Measurements from ENCODE around the gene PHF20.
"Not testable (repeated sequence)": the region's sequence is repeated elsewhere in the genome, so short reads cannot be mapped to it uniquely, and the experiment has no call there.

PHF20 gene

DNA sequence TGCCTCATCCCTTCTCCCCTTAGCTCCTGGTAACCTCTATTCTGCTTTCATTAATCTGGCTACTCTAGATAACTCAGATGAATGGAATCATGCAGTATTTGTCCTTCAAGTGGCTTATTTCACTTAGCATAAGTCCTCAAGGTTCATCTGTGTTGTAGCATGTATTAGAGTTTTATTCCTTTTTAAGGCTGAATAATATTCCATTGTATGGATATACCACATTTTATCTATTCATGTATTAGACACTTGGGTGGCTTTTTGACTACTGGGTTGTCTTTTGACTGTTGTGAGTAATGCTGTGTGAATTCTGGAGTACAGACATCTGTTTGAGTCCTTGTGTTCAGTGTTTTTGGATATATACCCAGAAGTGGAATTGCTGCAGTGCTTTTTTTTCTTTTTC, 58.4 kb downstream of the PHF20 start:
- Histone ChIP-seq H3K4me1 (ENCODE audit: control insufficient read depth, insufficient read depth, low read length) (peaks cover 15% of the 10 kb centered on the region), H3K4me2 (ENCODE audit: low read length) (no peak overlapping the region), H3K36me3 (ENCODE audit: insufficient read depth, low read length) (no peaks in the 10 kb centered on the region), H3K9me3 (replicated peaks; ENCODE audit: low read length) (no peaks in the 10 kb centered on the region), H3K4me3 (ENCODE audit: low read length) (no peak overlapping the region), H3K27me3 (ENCODE audit: control insufficient read depth, insufficient read depth, low read length) (no peaks in the 10 kb centered on the region), H3K9ac (ENCODE audit: low read depth, low read length) (no peak overlapping the region)

DNA sequence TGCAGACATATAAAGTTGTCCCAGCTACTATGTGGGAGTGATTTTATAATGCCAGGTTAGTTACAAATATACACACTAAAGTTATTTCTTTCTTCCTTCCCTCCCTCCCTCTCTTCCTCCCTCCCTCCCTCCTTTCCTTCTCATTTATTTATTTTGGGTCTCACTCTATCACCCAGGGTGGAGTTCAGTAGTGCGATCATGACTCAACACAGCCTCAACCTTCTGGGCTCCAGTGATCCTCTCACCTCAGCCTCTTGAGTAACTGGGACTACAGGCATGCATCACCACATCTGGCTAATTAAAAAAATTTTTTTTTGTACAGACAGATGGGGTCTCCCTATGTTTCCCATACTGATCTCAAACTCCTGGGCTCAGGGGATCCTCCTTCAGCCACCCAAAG, 59.2 kb downstream of the PHF20 start:
- Histone ChIP-seq H3K9me3 (replicated peaks; ENCODE audit: low read length) (no peaks in the 10 kb centered on the region), H3K27me3 (ENCODE audit: control insufficient read depth, insufficient read depth, low read length) (no peaks in the 10 kb centered on the region), H3K4me1 (ENCODE audit: control insufficient read depth, insufficient read depth, low read length) (peaks cover 15% of the 10 kb centered on the region), H3K4me3 (ENCODE audit: low read length) (no peak overlapping the region), H3K36me3 (ENCODE audit: insufficient read depth, low read length) (no peaks in the 10 kb centered on the region), H3K9ac (ENCODE audit: low read depth, low read length) (no peak overlapping the region), H3K4me2 (ENCODE audit: low read length) (no peak overlapping the region)

DNA sequence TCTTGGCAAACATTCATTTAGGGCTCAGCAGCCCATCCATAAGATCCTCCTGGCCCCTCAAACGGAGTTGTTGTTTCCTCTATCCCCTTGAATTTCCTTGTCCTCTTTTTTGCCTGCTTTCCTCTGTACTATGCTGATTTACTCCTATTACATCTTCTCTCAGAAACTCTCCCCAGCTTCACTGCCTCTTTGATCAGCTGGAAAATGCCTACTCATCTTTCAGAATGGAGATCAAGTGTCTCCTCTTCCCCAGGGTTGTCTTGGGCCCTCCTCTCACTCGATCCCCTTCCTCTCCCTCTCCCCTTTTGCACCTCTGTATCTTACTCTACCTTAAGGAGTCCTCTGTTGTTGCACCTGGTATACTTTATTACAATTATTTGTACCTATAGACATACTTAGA, 60.2 kb downstream of the PHF20 start:
- no peak overlapping the region for H3K9ac ChIP-seq (ENCODE audit: low read depth, low read length)
- H3K9me3 ChIP-seq (replicated peaks; ENCODE audit: low read length): no peaks in the 10 kb centered on the region
- H3K4me2 ChIP-seq (ENCODE audit: low read length): no peak overlapping the region
- H3K4me1 ChIP-seq (ENCODE audit: control insufficient read depth, insufficient read depth, low read length): peaks cover 15% of the 10 kb centered on the region
- H3K36me3 ChIP-seq (ENCODE audit: insufficient read depth, low read length): no peaks in the 10 kb centered on the region
- no peak overlapping the region for H3K4me3 ChIP-seq (ENCODE audit: low read length)
- H3K27me3 ChIP-seq (ENCODE audit: control insufficient read depth, insufficient read depth, low read length): no peaks in the 10 kb centered on the region

DNA sequence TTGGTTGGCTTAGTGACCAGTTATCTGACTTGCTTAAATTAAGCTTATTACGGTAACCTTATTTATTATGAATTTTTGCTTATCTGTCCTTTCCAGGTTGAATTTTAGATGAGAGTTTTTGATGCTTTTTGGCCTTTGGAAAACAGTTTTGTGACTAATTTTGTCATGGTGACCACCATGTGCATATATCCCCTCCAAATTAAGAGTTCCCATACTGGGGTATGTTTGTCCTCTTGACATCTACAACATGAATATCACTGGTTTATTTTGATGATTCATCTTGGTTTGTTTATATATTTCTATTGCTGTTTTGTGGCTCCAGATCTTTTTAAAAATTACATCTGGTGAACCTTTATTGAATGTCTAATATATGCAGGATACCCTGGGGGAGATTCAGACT, 61.4 kb downstream of the PHF20 start:
- H3K9ac ChIP-seq (ENCODE audit: low read depth, low read length): no peak overlapping the region
- H3K9me3 ChIP-seq (replicated peaks; ENCODE audit: low read length): no peaks in the 10 kb centered on the region
- H3K27me3 ChIP-seq (ENCODE audit: control insufficient read depth, insufficient read depth, low read length): no peaks in the 10 kb centered on the region
- peaks cover 25% of the 10 kb centered on the region for H3K4me1 ChIP-seq (ENCODE audit: control insufficient read depth, insufficient read depth, low read length)
- no peak overlapping the region for H3K4me2 ChIP-seq (ENCODE audit: low read length)
- H3K4me3 ChIP-seq (ENCODE audit: low read length): no peak overlapping the region
- no peaks in the 10 kb centered on the region for H3K36me3 ChIP-seq (ENCODE audit: insufficient read depth, low read length)

DNA sequence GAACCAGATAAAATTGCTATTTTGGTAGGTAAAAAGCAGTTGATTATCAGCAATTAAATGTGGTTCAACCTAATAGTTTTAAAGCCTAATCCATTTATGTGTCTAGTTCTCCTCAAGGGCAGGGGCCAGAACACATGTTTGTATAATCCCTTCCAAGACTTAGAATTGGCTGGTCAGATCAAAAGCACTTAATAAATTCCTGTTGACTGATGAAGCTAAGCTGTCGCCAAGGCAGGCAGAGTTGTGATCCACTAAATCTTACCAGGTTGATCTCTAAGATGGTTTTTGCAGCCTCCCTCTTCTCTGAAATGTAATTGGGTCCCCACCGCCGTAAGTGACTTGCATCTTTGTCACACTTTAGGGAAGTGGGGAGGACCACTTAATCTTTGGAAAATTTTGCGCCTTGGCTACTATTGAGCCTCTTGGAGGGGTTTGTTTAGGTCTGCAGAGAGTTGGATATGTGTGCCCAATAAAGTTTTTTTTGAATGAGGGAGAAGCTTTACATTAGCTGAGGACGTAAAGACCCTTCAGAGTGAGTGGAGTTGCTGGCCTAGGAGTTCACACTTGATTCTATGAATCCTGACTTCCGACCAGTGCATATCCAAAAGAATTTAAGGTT, 65.9 kb downstream of the PHF20 start:
- H3K4me3 ChIP-seq (ENCODE audit: low read length): no peak overlapping the region
- H3K27me3 ChIP-seq (ENCODE audit: control insufficient read depth, insufficient read depth, low read length): no peaks in the 10 kb centered on the region
- H3K4me2 ChIP-seq (ENCODE audit: low read length): no peak overlapping the region
- H3K4me1 ChIP-seq (ENCODE audit: control insufficient read depth, insufficient read depth, low read length): peaks cover 17% of the 10 kb centered on the region
- H3K9ac ChIP-seq (ENCODE audit: low read depth, low read length): no peak overlapping the region
- H3K9me3 ChIP-seq (replicated peaks; ENCODE audit: low read length): peaks cover 5% of the 10 kb centered on the region
- H3K36me3 ChIP-seq (ENCODE audit: insufficient read depth, low read length): peaks cover 7% of the 10 kb centered on the region

DNA sequence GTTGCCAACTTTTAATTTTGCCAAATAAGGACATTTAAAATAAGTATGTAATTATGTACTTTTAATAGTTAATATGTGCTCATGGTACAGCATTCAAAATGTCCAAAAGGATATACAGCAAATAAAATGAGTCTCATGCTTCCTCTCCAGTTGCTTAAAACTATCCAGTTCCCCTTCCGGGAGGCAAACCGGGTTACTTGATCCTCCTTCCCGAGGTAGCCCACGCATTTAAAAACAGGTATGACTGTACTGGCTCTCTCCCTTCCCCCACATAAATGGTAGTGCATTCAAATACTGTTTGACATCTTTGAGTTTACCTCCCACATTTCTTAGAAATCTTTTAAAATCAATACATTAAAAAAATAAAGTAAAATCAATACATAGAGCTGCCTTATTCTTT, 66.4 kb downstream of the PHF20 start:
- H3K4me1 ChIP-seq (ENCODE audit: control insufficient read depth, insufficient read depth, low read length): peaks cover 14% of the 10 kb centered on the region
- H3K27me3 ChIP-seq (ENCODE audit: control insufficient read depth, insufficient read depth, low read length): no peaks in the 10 kb centered on the region
- no peak overlapping the region for H3K4me2 ChIP-seq (ENCODE audit: low read length)
- no peak overlapping the region for H3K9ac ChIP-seq (ENCODE audit: low read depth, low read length)
- H3K4me3 ChIP-seq (ENCODE audit: low read length): no peak overlapping the region
- peaks cover 7% of the 10 kb centered on the region for H3K9me3 ChIP-seq (replicated peaks; ENCODE audit: low read length)
- H3K36me3 ChIP-seq (ENCODE audit: insufficient read depth, low read length): peaks cover 8% of the 10 kb centered on the region

- H3K27me3 ChIP-seq (ENCODE audit: control insufficient read depth, insufficient read depth, low read length): no peaks in the 10 kb centered on the region
- H3K4me2 ChIP-seq (ENCODE audit: low read length): no peak overlapping the region
- H3K9ac ChIP-seq (ENCODE audit: low read depth, low read length): no peak overlapping the region
- H3K4me3 ChIP-seq (ENCODE audit: low read length): no peak overlapping the region
- H3K4me1 ChIP-seq (ENCODE audit: control insufficient read depth, insufficient read depth, low read length): peaks cover 11% of the 10 kb centered on the region
- peaks cover 21% of the 10 kb centered on the region for H3K36me3 ChIP-seq (ENCODE audit: insufficient read depth, low read length)
- peaks cover 13% of the 10 kb centered on the region for H3K9me3 ChIP-seq (replicated peaks; ENCODE audit: low read length)
Observed at GRCh38 chr20:35839904-35840303, 68.1 kb downstream of the PHF20 start.

DNA sequence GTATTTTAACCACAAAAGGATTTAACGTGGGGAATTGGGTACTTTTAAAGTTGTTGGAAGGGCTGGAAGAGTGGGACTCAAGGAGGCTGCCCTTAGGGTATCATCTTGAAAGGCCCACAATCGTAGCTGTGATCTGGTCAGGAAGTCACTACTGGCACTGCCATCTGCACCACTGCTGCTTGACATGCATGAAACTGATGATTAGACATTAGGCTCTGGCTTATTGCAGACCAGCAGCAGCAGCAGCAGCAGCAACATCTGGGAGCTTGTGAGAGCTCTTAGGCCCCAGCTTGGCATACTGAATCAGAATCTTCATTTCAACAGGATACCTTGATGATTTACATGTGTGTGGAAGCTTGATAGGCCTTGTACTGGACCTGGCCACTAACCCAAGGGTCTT, 68.6 kb downstream of the PHF20 start:
- no peak overlapping the region for H3K9ac ChIP-seq (ENCODE audit: low read depth, low read length)
- H3K9me3 ChIP-seq (replicated peaks; ENCODE audit: low read length): peaks cover 13% of the 10 kb centered on the region
- H3K4me3 ChIP-seq (ENCODE audit: low read length): no peak overlapping the region
- no peak overlapping the region for H3K4me2 ChIP-seq (ENCODE audit: low read length)
- H3K4me1 ChIP-seq (ENCODE audit: control insufficient read depth, insufficient read depth, low read length): peaks cover 13% of the 10 kb centered on the region
- H3K36me3 ChIP-seq (ENCODE audit: insufficient read depth, low read length): peaks cover 21% of the 10 kb centered on the region
- no peaks in the 10 kb centered on the region for H3K27me3 ChIP-seq (ENCODE audit: control insufficient read depth, insufficient read depth, low read length)

DNA sequence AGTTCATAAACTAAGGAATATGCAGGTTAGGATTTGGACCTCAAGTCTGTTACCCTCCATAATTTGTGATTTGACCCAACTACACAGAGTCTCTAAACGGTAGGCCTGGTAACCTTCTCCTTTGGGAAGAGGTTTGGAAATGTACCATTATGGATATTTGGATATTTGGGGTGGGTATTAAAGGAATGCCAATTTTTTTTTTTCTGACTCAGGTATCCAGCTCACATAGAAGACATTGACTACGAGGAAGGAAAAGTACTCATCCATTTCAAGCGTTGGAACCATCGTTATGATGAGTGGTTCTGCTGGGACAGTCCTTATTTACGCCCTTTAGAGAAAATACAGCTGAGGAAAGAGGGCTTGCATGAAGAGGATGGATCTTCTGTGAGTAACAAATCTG, 70.5 kb downstream of the PHF20 start:
- Histone ChIP-seq H3K4me1 (ENCODE audit: control insufficient read depth, insufficient read depth, low read length) (peaks cover 15% of the 10 kb centered on the region), H3K4me2 (ENCODE audit: low read length) (no peak overlapping the region), H3K9me3 (replicated peaks; ENCODE audit: low read length) (peaks cover 13% of the 10 kb centered on the region), H3K4me3 (ENCODE audit: low read length) (no peak overlapping the region), H3K27me3 (ENCODE audit: control insufficient read depth, insufficient read depth, low read length) (no peaks in the 10 kb centered on the region), H3K36me3 (ENCODE audit: insufficient read depth, low read length) (peaks cover 28% of the 10 kb centered on the region), H3K9ac (ENCODE audit: low read depth, low read length) (no peak overlapping the region)

- H3K9ac ChIP-seq (ENCODE audit: low read depth, low read length); H3K4me3 ChIP-seq (ENCODE audit: low read length); H3K4me1 ChIP-seq (ENCODE audit: control insufficient read depth, insufficient read depth, low read length); H3K4me2 ChIP-seq (ENCODE audit: low read length); H3K27me3 ChIP-seq (ENCODE audit: control insufficient read depth, insufficient read depth, low read length): not testable (repeated sequence)
- Histone ChIP-seq H3K36me3 (ENCODE audit: insufficient read depth, low read length) (peaks cover 35% of the 10 kb centered on the region), H3K9me3 (replicated peaks; ENCODE audit: low read length) (peaks cover 13% of the 10 kb centered on the region)
Observed at GRCh38 chr20:35843894-35844293, 72.1 kb downstream of the PHF20 start.

DNA sequence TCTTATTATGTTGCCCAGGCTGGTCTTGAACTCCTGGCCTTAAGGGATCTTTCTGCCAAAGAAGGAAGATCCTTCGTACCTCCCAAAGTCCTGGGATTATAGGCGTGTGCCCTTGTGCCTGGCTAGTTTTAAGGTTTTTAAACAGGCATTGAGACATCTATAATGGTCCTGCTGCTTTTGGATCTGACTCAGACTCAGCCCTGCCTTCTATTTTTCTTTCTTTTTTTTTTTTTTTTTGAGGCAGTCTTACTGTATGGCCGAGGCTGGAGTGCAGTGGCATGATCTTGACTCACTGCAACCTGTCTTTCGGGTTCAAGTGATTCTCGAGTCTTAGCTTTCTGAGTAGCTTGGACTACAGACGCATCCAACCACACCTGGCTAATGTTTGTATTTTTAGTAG, 73.7 kb downstream of the PHF20 start:
- Histone ChIP-seq H3K4me2 (ENCODE audit: low read length) (no peak overlapping the region), H3K9me3 (replicated peaks; ENCODE audit: low read length) (peaks cover 13% of the 10 kb centered on the region), H3K4me3 (ENCODE audit: low read length) (no peak overlapping the region), H3K9ac (ENCODE audit: low read depth, low read length) (no peak overlapping the region), H3K36me3 (ENCODE audit: insufficient read depth, low read length) (peaks cover 35% of the 10 kb centered on the region), H3K4me1 (ENCODE audit: control insufficient read depth, insufficient read depth, low read length) (peaks cover 11% of the 10 kb centered on the region), H3K27me3 (ENCODE audit: control insufficient read depth, insufficient read depth, low read length) (no peaks in the 10 kb centered on the region)

- peaks cover 11% of the 10 kb centered on the region for H3K4me1 ChIP-seq (ENCODE audit: control insufficient read depth, insufficient read depth, low read length)
- no peaks in the 10 kb centered on the region for H3K27me3 ChIP-seq (ENCODE audit: control insufficient read depth, insufficient read depth, low read length)
- H3K4me2 ChIP-seq (ENCODE audit: low read length): peak overlapping the region; percentile 22
- peaks cover 32% of the 10 kb centered on the region for H3K36me3 ChIP-seq (ENCODE audit: insufficient read depth, low read length)
- no peak overlapping the region for H3K4me3 ChIP-seq (ENCODE audit: low read length)
- peak overlapping the region; percentile 15 for H3K9ac ChIP-seq (ENCODE audit: low read depth, low read length)
- no peaks in the 10 kb centered on the region for H3K9me3 ChIP-seq (replicated peaks; ENCODE audit: low read length)
Observed at GRCh38 chr20:35849706-35850105, 77.9 kb downstream of the PHF20 start.

Measured in skeletal muscle satellite cell (primary cell).